ENCODE data around the gene CNOT6L.

- no peak for TF ChIP-seq REPIN1 (CRISPR knock-in tag; IDR thresholded peaks at IDR 0.05; ENCODE audit: borderline replicate concordance, low read depth)
- TF ChIP-seq, protein P1, sequence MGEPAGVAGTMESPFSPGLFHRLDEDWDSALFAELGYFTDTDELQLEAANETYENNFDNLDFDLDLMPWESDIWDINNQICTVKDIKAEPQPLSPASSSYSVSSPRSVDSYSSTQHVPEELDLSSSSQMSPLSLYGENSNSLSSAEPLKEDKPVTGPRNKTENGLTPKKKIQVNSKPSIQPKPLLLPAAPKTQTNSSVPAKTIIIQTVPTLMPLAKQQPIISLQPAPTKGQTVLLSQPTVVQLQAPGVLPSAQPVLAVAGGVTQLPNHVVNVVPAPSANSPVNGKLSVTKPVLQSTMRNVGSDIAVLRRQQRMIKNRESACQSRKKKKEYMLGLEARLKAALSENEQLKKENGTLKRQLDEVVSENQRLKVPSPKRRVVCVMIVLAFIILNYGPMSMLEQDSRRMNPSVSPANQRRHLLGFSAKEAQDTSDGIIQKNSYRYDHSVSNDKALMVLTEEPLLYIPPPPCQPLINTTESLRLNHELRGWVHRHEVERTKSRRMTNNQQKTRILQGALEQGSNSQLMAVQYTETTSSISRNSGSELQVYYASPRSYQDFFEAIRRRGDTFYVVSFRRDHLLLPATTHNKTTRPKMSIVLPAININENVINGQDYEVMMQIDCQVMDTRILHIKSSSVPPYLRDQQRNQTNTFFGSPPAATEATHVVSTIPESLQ (CRISPR knock-in tag; conservative IDR thresholded peaks at IDR 0.05) = no peak
- no peak for TF ChIP-seq NFIC (IDR thresholded peaks at IDR 0.05; ENCODE audit: low read length)
- no peak for TF ChIP-seq SMAD1 (CRISPR knock-in tag; IDR thresholded peaks at IDR 0.05; ENCODE audit: borderline replicate concordance, low read depth)
- TF ChIP-seq, protein P2, sequence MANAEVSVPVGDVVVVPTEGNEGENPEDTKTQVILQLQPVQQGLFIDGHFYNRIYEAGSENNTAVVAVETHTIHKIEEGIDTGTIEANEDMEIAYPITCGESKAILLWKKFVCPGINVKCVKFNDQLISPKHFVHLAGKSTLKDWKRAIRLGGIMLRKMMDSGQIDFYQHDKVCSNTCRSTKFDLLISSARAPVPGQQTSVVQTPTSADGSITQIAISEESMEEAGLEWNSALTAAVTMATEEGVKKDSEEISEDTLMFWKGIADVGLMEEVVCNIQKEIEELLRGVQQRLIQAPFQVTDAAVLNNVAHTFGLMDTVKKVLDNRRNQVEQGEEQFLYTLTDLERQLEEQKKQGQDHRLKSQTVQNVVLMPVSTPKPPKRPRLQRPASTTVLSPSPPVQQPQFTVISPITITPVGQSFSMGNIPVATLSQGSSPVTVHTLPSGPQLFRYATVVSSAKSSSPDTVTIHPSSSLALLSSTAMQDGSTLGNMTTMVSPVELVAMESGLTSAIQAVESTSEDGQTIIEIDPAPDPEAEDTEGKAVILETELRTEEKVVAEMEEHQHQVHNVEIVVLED (CRISPR knock-in tag; IDR thresholded peaks at IDR 0.05; ENCODE audit: borderline replicate concordance) = no peak
- TF ChIP-seq FIP1L1 (IDR thresholded peaks at IDR 0.05; ENCODE audit: borderline replicate concordance, insufficient read depth, low read depth, low read length) = no peak
- TF ChIP-seq CTCF (CRISPR knock-in tag; IDR thresholded peaks at IDR 0.05) = no peak
- TF ChIP-seq TBL1XR1 (IDR thresholded peaks at IDR 0.05; ENCODE audit: borderline replicate concordance, low read length, partially characterized antibody) = no peak
These were observed 112.5 kb downstream of the CNOT6L start for GRCh38 chr4:77706717-77707116.
